ENCODE measurements around the gene MTUS2.

The MTUS2 gene

DNA sequence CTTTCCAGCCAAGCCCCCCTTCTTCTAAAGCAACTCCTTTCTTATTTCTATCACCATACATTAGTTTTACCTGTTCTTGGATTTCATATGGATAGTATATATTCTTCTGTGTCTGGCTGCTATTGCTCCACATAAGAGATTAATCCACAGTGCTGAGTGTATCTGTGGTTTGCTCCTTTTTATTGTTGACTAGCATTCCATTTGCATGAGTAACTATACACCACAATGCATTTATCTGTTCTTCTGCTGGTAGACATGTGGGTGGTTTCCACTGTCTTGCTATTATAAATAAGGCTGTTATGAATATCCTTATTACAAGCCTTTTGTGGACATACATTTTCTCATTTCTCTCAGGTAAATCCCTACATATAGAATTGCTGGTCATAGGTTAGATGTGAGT, 637.2 kb downstream of the MTUS2 start:
- no peak overlapping the region for H3K27ac ChIP-seq
- TF ChIP-seq, protein P1, sequence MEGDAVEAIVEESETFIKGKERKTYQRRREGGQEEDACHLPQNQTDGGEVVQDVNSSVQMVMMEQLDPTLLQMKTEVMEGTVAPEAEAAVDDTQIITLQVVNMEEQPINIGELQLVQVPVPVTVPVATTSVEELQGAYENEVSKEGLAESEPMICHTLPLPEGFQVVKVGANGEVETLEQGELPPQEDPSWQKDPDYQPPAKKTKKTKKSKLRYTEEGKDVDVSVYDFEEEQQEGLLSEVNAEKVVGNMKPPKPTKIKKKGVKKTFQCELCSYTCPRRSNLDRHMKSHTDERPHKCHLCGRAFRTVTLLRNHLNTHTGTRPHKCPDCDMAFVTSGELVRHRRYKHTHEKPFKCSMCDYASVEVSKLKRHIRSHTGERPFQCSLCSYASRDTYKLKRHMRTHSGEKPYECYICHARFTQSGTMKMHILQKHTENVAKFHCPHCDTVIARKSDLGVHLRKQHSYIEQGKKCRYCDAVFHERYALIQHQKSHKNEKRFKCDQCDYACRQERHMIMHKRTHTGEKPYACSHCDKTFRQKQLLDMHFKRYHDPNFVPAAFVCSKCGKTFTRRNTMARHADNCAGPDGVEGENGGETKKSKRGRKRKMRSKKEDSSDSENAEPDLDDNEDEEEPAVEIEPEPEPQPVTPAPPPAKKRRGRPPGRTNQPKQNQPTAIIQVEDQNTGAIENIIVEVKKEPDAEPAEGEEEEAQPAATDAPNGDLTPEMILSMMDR (IDR thresholded peaks at IDR 0.05), result no peak
- H3K36me3 ChIP-seq, result no peaks in the 10 kb centered on the region
- H3K4me3 ChIP-seq, result no peak overlapping the region
- no peaks in the 10 kb centered on the region for H3K4me1 ChIP-seq
- no peaks in the 10 kb centered on the region for H3K27me3 ChIP-seq
- no peak for DNase-seq
- no peaks in the 10 kb centered on the region for H3K9me3 ChIP-seq
- intact Hi-C loops (cut with DNase I; ENCODE audit: low total_unique reads), result no loop called here

DNA sequence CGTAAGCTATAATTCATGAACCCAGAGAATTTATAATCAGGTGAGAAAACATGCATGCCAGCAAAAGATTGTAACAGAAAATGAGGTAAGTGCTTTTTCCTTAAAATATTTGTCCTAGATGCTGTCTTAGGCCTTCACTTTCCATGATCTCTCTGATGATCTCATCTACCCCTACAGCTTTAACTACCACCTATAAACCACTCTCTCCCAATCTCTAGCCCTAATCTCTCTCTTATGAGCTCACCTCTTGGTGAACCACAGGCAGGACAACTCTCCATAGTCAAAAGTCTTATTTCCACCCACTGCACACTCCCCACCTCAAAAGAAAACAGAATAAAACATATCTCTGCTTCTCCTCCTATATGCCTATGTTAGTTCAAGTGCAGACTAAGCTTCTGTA, 638.3 kb downstream of the MTUS2 start:
- H3K4me3 ChIP-seq, result no peak overlapping the region
- no peak overlapping the region for H3K27ac ChIP-seq
- H3K4me1 ChIP-seq, result no peaks in the 10 kb centered on the region
- TF ChIP-seq, protein P1 (IDR thresholded peaks at IDR 0.05), result no peak
- intact Hi-C loops (cut with DNase I; ENCODE audit: low total_unique reads), result no loop called here
- no peaks in the 10 kb centered on the region for H3K36me3 ChIP-seq
- no peaks in the 10 kb centered on the region for H3K9me3 ChIP-seq
- no peak for DNase-seq
- H3K27me3 ChIP-seq, result no peaks in the 10 kb centered on the region

- intact Hi-C loops (cut with DNase I; ENCODE audit: low total_unique reads), result no loop called here
- Histone ChIP-seq H3K27ac (no peak overlapping the region), H3K9me3 (no peaks in the 10 kb centered on the region), H3K4me3 (no peak overlapping the region), H3K36me3 (no peaks in the 10 kb centered on the region), H3K27me3 (no peaks in the 10 kb centered on the region), H3K4me1 (no peaks in the 10 kb centered on the region)
- TF ChIP-seq, protein P1 (IDR thresholded peaks at IDR 0.05), result no peak
- DNase-seq, result no peak
Measured at GRCh38 chr13:29459813-29460355, 639.7 kb downstream of the MTUS2 start.

DNA sequence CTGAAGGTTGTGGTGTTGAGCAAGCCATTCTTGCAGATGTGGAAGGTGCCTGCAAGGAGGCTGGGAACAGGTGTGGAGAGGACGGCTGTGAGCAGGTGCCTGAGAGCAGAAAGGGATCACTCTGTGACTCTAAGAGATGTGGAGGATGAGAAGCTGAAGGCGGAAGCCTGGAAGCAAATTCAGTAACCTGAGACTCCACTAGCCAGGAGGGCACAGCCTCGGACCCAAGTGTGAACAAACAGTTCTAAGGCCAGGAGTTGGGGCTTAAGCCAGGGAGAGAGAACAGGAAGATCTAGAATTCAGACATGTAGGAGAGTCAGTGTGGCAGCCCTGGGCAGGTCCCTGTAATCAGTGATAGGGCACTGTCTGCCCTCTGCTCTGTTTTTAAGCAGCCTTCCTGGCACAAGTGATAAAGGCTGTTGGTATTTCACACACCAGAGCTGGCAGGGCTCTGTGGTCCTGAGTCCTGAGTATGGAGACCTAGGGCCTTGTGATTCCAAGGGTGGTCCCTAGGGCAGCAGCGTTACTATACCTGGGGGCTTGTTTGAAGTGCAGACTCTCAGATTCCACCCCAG, 644.1 kb downstream of the MTUS2 start:
- Histone ChIP-seq H3K36me3 (no peaks in the 10 kb centered on the region), H3K4me1 (peaks cover 0 to 6% (median 2%) of the 10 kb centered on the region in 4 donors), H3K4me3 (no peak overlapping the region), H3K27ac (no peak overlapping the region), H3K9me3 (no peaks in the 10 kb centered on the region), H3K27me3 (no peaks in the 10 kb centered on the region)
- TF ChIP-seq, protein P1 (IDR thresholded peaks at IDR 0.05), result no peak
- DNase-seq, result no peak
- intact Hi-C loops (cut with DNase I; ENCODE audit: low total_unique reads), result no loop called here

DNA sequence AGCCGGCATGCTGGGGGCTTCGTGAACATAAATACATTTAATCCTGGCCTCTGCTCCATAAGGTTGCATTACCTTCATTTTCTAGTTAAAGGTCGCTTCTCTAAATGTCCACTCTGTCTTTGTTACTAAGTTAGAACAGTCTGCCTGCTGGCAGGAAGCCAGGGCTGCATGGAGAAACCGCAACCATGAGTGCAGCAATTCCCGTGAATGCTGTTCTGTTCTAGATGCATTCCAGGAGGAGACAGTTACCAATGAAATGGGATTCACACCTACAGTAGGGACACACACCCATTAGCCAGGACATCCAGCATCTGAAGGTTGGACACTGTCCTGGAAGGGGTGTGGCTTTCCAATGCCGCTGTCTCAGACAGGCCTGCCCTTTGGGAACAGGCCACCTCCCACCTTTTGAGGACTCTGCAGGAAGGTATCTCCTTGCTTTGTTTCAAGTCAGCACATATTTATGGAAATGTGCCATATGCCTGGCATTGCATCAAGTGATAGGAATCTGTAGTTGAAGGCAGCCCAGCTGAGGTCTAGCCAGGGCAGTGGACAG, 645.7 kb downstream of the MTUS2 start:
- peak in 1 of 2 donors; percentile 41 for DNase-seq
- intact Hi-C loops (cut with DNase I; ENCODE audit: low total_unique reads), result no loop called here
- TF ChIP-seq, protein P1 (IDR thresholded peaks at IDR 0.05), result no peak
- H3K9me3 ChIP-seq, result no peaks in the 10 kb centered on the region
- H3K27ac ChIP-seq, result no peak overlapping the region
- peaks cover 0 to 6% (median 2%) of the 10 kb centered on the region in 4 donors for H3K4me1 ChIP-seq
- H3K36me3 ChIP-seq, result no peaks in the 10 kb centered on the region
- H3K27me3 ChIP-seq, result no peaks in the 10 kb centered on the region
- H3K4me3 ChIP-seq, result no peak overlapping the region

All from tibial artery (tissue), 4 donors.